GM18502 (cell line): Measurements from ENCODE around the gene KRTAP25-1.

Experiments
- ATAC-seq: cut with Tn5 transposase; IDR thresholded peaks from one replicate; pipeline ENCODE4 v1.9.1; 2021; ENCODE audit warnings: mild to moderate bottlenecking; ENCODE audit not compliant: unreplicated experiment, poor library complexity

Gene KRTAP25-1

DNA sequence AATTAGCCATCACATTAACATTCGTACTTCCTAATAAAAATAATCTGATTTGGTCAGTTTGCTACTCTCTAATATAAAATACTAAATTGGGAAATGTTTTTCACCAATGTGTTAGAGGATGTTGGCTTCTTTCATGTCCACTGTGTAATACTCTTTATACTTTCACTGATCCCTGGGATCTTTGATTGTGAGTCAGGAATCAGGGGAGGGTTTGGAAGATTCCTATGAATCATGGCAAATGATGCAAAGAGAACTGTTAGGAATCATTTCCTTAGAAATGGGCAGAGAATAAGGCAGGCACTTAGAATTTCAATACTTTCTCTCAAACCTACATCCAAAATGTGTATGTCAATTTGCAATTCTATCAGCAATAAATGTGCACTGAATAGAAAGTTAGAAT, 37.5 kb downstream of the KRTAP25-1 start:
- ATAC-seq: no peak

DNA sequence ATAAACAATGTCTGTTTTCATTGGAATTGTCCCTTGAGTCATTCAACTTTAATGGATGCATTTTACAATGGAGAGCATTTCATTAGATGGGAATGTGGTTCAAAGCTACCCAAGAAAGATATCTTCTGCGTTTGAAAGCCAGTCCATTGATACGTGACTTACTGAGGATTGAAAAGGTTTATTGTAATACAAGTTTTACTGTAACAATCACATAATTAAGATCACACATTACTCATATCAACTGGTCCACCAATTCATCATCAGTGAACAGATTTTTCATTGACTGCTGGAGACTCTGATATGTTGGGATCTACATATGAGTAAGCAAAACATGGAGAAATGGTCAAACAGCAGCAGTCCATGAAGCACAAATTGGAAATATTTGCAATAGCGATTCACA, 39.4 kb downstream of the KRTAP25-1 start:
- no peak for ATAC-seq

DNA sequence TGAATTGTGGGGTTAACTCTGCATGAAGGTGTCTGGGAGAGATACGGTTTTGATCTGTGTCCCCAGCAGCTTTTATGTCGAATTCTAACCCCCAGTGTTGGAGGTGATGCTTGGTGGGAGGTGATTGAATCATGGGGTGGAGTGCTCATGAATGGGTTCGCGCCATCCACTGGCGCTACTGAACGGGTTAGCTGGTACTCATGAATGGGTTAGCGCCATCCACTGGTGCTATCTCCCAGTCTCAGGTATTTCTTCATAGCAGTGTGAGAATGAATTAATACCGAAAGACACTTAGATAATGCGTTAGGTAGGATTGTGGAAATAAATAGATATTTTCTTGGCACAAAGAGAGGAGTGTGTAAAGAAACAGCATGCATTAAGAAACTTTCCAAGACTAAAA, 40.5 kb downstream of the KRTAP25-1 start:
- ATAC-seq: no peak

DNA sequence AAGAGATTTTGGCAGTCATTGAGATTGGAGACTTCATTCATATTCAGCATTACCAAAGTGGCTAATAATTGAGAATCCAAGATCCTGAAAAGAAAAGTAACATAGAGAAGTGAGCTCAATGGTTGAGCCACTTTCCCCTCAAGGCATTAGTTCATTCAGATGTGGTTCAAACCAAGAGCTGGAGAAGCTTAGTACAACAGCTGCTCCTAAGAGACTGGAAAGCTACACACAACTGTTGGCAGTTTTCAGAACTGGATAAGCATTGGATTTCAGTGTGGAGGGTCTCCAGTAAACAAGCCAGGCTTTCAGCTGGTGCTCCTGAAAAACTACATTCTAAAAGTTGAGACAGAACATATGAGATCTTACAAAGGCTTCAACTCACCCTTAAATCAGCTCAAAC, 44.3 kb downstream of the KRTAP25-1 start:
- no peak for ATAC-seq

DNA sequence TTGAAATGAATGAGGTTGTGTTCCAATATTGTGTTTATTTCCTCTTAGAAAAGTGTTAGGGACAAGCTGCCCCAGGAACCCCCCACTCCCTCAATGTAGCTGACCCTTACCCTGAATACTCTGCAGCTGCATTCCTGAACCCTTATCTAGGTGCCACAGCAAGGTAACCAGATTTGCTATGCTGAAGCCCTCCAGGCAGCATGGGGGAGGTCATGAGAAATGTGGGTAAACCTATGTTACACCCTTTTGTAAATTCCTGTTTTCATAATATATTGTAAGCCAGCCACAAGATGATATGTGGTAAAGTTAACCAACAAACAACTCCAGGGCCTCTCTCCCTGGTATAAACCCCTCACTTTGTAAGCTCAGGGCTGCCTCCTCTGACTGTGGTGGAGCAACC, 45.6 kb downstream of the KRTAP25-1 start:
- ATAC-seq: no peak

DNA sequence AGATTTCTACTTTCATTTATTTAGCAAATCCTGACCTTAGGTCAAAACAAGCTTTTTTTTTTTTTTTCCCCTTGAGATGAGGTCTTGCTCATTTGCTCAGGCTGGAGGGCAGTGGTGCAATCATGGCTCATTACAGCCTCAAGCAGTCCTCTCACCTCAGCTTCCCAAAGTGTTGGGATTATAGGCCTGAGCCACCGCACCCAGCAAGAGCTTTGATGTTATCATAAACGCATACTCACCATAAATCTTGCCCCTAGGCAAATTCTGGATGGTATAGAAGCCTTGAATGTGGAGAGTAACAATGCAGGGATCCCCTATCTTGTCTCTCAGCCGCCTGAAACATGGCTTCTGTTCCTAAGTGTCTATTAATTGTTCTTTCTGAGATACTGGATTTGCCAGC, 48.7 kb downstream of the KRTAP25-1 start:
- no peak for ATAC-seq
